WTC11 (cell line): ENCODE measurements around the gene HUS1. TPM values are rescaled to one million over a fixed set of nuclear protein-coding genes. Genes with fewer than 3 reads are reported as not detected.
A peak's percentile ranks its signal among the peaks of the same experiment; 100 is the strongest.

Experiments used
- CREB1 ChIP-seq: sonication (generic); formaldehyde crosslinking; IDR thresholded peaks from 2 replicates; pipeline ENCODE4 v1.8.0; 2023; ENCODE audit warnings: mild to moderate bottlenecking, missing genetic modification reagents
- CREM ChIP-seq: sonication (generic); formaldehyde crosslinking; IDR thresholded peaks from 2 replicates; pipeline ENCODE4 v1.8.1; 2022; ENCODE audit warnings: mild to moderate bottlenecking, missing genetic modification reagents, moderate library complexity
- FOXP1 ChIP-seq: sonication (generic); formaldehyde crosslinking; IDR thresholded peaks from 2 replicates; pipeline ENCODE4 v1.8.0; 2022; ENCODE audit warnings: missing genetic modification reagents, mild to moderate bottlenecking, moderate library complexity, borderline replicate concordance
- GABPB1 ChIP-seq: sonication (generic); formaldehyde crosslinking; IDR thresholded peaks from 2 replicates; pipeline ENCODE4 v1.8.1; 2023; ENCODE audit warnings: mild to moderate bottlenecking, missing genetic modification reagents
- HMGA2 ChIP-seq: fragments of 250-450 bp; sonication (Bioruptor Pico); IDR thresholded peaks from 2 replicates; pipeline ENCODE4 v1.4.0; 2021; ENCODE audit warnings: mild to moderate bottlenecking, moderate library complexity
- JUN ChIP-seq: sonication (generic); formaldehyde crosslinking; IDR thresholded peaks from 2 replicates; pipeline ENCODE4 v1.8.0; 2023; ENCODE audit warnings: mild to moderate bottlenecking, missing genetic modification reagents
- KAT7 ChIP-seq: sonication (generic); formaldehyde crosslinking; IDR thresholded peaks from 2 replicates; pipeline ENCODE4 v1.8.1; 2023; ENCODE audit warnings: missing genetic modification reagents, mild to moderate bottlenecking, borderline replicate concordance
- MAX ChIP-seq: sonication (generic); formaldehyde crosslinking; IDR thresholded peaks from 2 replicates; pipeline ENCODE4 v1.8.0; 2022; ENCODE audit warnings: mild to moderate bottlenecking, missing genetic modification reagents
- NFE2L1 ChIP-seq: sonication (generic); formaldehyde crosslinking; IDR thresholded peaks from 2 replicates; pipeline ENCODE4 v1.8.1; 2023; ENCODE audit warnings: missing genetic modification reagents
- NR2C2 ChIP-seq: sonication (generic); formaldehyde crosslinking; IDR thresholded peaks from 2 replicates; pipeline ENCODE4 v1.8.0; 2022; ENCODE audit warnings: mild to moderate bottlenecking, missing genetic modification reagents
- RELA ChIP-seq: sonication (generic); formaldehyde crosslinking; IDR thresholded peaks from 2 replicates; pipeline ENCODE4 v1.8.1; 2022; ENCODE audit warnings: missing genetic modification reagents, mild to moderate bottlenecking, borderline replicate concordance
- SMAD3 ChIP-seq: sonication (generic); formaldehyde crosslinking; IDR thresholded peaks from 2 replicates; pipeline ENCODE4 v1.8.0; 2022; ENCODE audit warnings: missing genetic modification reagents, mild to moderate bottlenecking, borderline replicate concordance
- SP1 ChIP-seq: sonication (generic); formaldehyde crosslinking; conservative IDR thresholded peaks from 2 replicates; pipeline ENCODE4 v1.8.1; 2022; ENCODE audit warnings: missing genetic modification reagents
- ZBTB21 ChIP-seq: sonication (generic); formaldehyde crosslinking; IDR thresholded peaks from 2 replicates; pipeline ENCODE4 v1.8.1; 2023; ENCODE audit warnings: mild to moderate bottlenecking, missing genetic modification reagents, borderline replicate concordance
- total RNA-seq: library from RNA; stranded (reverse); gene quantifications from 3 replicates; pipeline ENCODE4 v1.2.3, GENCODE V29; 2021
- TF ChIP-seq, protein P1 (sequence below): sonication (generic); formaldehyde crosslinking; IDR thresholded peaks from 2 replicates; pipeline ENCODE4 v1.8.0; 2023; ENCODE audit warnings: mild to moderate bottlenecking, missing genetic modification reagents
- TF ChIP-seq, protein P2 (sequence below): fragments of 250-450 bp; sonication (Bioruptor Pico); IDR thresholded peaks from 2 replicates; pipeline ENCODE4 v1.9.0; 2021; ENCODE audit warnings: mild to moderate bottlenecking, borderline replicate concordance
- TF ChIP-seq, protein P3 (sequence below): sonication (generic); formaldehyde crosslinking; IDR thresholded peaks from 2 replicates; pipeline ENCODE4 v1.8.1; 2023; ENCODE audit warnings: mild to moderate bottlenecking, missing genetic modification reagents, moderate library complexity
- TF ChIP-seq, protein P4 (sequence below): sonication (generic); formaldehyde crosslinking; IDR thresholded peaks from 2 replicates; pipeline ENCODE4 v1.8.1; 2022; ENCODE audit warnings: mild to moderate bottlenecking, moderate library complexity, missing genetic modification reagents
- TF ChIP-seq, protein P5 (sequence below): sonication (generic); formaldehyde crosslinking; IDR thresholded peaks from 2 replicates; pipeline ENCODE4 v1.8.0; 2022; ENCODE audit warnings: mild to moderate bottlenecking, missing genetic modification reagents

The HUS1 gene
- total RNA-seq, 1 experiment from 2014 or later = 33.4 TPM

DNA sequence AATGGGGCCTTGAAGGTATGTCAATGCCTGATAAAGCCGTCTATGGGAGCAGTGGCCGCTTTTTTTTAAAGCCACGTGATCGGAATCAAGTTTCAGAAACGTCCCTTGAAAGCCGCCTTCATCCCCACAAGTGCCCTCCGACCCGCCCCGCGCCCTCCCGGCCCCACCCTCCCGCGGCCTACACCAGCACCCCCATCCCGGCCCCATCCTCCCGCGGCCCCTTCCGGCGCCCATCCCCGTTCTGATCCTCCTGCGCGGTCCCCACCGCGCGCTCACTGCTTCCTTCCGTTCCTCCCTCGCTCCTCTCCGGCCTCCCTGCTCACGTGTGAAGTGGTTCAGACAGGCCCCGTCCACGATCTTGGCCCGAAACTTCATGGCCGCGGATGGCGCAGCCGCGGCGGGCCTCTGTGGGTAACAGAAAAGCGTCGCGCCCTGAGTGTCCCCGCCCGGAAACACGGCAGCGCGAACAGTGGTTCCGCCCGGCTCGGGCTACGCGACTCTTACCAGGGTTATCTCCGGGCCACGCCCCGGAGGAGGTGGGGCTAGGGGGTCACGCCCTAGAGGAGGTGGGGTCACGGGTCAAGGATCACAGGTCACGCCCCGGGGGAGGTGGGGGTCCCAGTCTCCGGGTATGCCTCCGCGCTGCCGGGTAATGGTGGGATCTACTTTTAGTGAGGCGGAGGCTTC, at the start of gene HUS1 (continued):
- TF ChIP-seq, protein P1, sequence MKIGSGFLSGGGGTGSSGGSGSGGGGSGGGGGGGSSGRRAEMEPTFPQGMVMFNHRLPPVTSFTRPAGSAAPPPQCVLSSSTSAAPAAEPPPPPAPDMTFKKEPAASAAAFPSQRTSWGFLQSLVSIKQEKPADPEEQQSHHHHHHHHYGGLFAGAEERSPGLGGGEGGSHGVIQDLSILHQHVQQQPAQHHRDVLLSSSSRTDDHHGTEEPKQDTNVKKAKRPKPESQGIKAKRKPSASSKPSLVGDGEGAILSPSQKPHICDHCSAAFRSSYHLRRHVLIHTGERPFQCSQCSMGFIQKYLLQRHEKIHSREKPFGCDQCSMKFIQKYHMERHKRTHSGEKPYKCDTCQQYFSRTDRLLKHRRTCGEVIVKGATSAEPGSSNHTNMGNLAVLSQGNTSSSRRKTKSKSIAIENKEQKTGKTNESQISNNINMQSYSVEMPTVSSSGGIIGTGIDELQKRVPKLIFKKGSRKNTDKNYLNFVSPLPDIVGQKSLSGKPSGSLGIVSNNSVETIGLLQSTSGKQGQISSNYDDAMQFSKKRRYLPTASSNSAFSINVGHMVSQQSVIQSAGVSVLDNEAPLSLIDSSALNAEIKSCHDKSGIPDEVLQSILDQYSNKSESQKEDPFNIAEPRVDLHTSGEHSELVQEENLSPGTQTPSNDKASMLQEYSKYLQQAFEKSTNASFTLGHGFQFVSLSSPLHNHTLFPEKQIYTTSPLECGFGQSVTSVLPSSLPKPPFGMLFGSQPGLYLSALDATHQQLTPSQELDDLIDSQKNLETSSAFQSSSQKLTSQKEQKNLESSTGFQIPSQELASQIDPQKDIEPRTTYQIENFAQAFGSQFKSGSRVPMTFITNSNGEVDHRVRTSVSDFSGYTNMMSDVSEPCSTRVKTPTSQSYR = peak; percentile 55; the same call in 1 of the 2 replicates
- TF ChIP-seq MAX (CRISPR knock-in tag) = peak; percentile 79
- peak; percentile 88; the same call in 1 of the 2 replicates for TF ChIP-seq FOXP1
- TF ChIP-seq, protein P2, sequence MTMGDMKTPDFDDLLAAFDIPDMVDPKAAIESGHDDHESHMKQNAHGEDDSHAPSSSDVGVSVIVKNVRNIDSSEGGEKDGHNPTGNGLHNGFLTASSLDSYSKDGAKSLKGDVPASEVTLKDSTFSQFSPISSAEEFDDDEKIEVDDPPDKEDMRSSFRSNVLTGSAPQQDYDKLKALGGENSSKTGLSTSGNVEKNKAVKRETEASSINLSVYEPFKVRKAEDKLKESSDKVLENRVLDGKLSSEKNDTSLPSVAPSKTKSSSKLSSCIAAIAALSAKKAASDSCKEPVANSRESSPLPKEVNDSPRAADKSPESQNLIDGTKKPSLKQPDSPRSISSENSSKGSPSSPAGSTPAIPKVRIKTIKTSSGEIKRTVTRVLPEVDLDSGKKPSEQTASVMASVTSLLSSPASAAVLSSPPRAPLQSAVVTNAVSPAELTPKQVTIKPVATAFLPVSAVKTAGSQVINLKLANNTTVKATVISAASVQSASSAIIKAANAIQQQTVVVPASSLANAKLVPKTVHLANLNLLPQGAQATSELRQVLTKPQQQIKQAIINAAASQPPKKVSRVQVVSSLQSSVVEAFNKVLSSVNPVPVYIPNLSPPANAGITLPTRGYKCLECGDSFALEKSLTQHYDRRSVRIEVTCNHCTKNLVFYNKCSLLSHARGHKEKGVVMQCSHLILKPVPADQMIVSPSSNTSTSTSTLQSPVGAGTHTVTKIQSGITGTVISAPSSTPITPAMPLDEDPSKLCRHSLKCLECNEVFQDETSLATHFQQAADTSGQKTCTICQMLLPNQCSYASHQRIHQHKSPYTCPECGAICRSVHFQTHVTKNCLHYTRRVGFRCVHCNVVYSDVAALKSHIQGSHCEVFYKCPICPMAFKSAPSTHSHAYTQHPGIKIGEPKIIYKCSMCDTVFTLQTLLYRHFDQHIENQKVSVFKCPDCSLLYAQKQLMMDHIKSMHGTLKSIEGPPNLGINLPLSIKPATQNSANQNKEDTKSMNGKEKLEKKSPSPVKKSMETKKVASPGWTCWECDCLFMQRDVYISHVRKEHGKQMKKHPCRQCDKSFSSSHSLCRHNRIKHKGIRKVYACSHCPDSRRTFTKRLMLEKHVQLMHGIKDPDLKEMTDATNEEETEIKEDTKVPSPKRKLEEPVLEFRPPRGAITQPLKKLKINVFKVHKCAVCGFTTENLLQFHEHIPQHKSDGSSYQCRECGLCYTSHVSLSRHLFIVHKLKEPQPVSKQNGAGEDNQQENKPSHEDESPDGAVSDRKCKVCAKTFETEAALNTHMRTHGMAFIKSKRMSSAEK (CRISPR knock-in tag) = no peak
- TF ChIP-seq, protein P3, sequence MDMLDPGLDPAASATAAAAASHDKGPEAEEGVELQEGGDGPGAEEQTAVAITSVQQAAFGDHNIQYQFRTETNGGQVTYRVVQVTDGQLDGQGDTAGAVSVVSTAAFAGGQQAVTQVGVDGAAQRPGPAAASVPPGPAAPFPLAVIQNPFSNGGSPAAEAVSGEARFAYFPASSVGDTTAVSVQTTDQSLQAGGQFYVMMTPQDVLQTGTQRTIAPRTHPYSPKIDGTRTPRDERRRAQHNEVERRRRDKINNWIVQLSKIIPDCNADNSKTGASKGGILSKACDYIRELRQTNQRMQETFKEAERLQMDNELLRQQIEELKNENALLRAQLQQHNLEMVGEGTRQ (CRISPR knock-in tag) = peak; percentile 71
- peak; percentile 67 for TF ChIP-seq GABPB1 (CRISPR knock-in tag)
- TF ChIP-seq CREB1 = peak; percentile 31; the same call in 1 of the 2 replicates
- no peak for TF ChIP-seq RELA (CRISPR knock-in tag)
- peak; percentile 58; the same call in 1 of the 2 replicates for TF ChIP-seq NFE2L1 (CRISPR knock-in tag)
- TF ChIP-seq SP1 (CRISPR knock-in tag) = peak; percentile 98
- TF ChIP-seq SMAD3 = 0 out of 2 replicates have a peak, but pooled peaks have one; percentile 13
- TF ChIP-seq NR2C2 (CRISPR knock-in tag) = peak; percentile 95
- TF ChIP-seq CREM = 0 out of 2 replicates have a peak, but pooled peaks have one; percentile 66
- TF ChIP-seq, protein P4, sequence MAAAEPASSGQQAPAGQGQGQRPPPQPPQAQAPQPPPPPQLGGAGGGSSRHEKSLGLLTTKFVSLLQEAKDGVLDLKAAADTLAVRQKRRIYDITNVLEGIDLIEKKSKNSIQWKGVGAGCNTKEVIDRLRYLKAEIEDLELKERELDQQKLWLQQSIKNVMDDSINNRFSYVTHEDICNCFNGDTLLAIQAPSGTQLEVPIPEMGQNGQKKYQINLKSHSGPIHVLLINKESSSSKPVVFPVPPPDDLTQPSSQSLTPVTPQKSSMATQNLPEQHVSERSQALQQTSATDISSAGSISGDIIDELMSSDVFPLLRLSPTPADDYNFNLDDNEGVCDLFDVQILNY (CRISPR knock-in tag) = peak; percentile 53; the same call in 1 of the 2 replicates
- TF ChIP-seq HMGA2 (CRISPR knock-in tag) = 0 out of 2 replicates have a peak, but pooled peaks have one; percentile 14
- no peak for TF ChIP-seq JUN (CRISPR knock-in tag)
- TF ChIP-seq, protein P5, sequence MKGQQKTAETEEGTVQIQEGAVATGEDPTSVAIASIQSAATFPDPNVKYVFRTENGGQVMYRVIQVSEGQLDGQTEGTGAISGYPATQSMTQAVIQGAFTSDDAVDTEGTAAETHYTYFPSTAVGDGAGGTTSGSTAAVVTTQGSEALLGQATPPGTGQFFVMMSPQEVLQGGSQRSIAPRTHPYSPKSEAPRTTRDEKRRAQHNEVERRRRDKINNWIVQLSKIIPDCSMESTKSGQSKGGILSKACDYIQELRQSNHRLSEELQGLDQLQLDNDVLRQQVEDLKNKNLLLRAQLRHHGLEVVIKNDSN = peak; percentile 60; the same call in 1 of the 2 replicates
- peak; percentile 41; the same call in 1 of the 2 replicates for TF ChIP-seq ZBTB21
- TF ChIP-seq KAT7 = 0 out of 2 replicates have a peak, but pooled peaks have one; percentile 34
